Activated T-helper 2 cell treated with anti-CD3 and anti-CD28 coated beads, Interferon-gamma antibody, Interleukin-2, Interleukin-4, amounts not matched to agents 10 μg/mL and 5 μg/mL and 100 μg/mL, durations not matched to agents 14 hours and 24 hours and 36 hours (primary cell): ENCODE measurements around the gene CACNA2D1. TPM values are rescaled to one million over a fixed set of nuclear protein-coding genes. Genes with fewer than 3 reads are reported as not detected.

Source experiments
- DNase-seq: peaks from one replicate; pipeline ENCODE4 v3.0.0; 2021; ENCODE audit warnings: low spot score
- H3K27ac Mint-ChIP-seq: one replicate; pipeline ENCODE4 v1.8.0; 2021; ENCODE audit warnings: mixed read lengths
- H3K27me3 Mint-ChIP-seq: one replicate; pipeline ENCODE4 v1.8.0; 2021; ENCODE audit warnings: low read depth, mixed read lengths
- H3K36me3 Mint-ChIP-seq: one replicate; pipeline ENCODE4 v1.8.0; 2021; ENCODE audit warnings: low read depth, mixed read lengths
- H3K4me1 Mint-ChIP-seq: one replicate; pipeline ENCODE4 v1.8.0; 2021; ENCODE audit warnings: low read depth, mixed read lengths
- H3K4me3 Mint-ChIP-seq: one replicate; pipeline ENCODE4 v1.8.0; 2021; ENCODE audit warnings: low read depth, mild to moderate bottlenecking, moderate library complexity, mixed read lengths
- H3K9me3 Mint-ChIP-seq: one replicate; pipeline ENCODE4 v1.8.0; 2021; ENCODE audit warnings: mixed read lengths
- intact Hi-C: fragments of 100-400 bp; cut with micrococcal nuclease; formaldehyde crosslinking; loops from one replicate; pipeline ENCODE4 v1.15.1; 2023
- total RNA-seq: library from RNA; stranded (reverse); gene quantifications from 2 replicates; pipeline ENCODE4 v1.2.3, GENCODE V29; 2022

Gene CACNA2D1
- total RNA-seq, 1 donor from 2014 or later: not detected

DNA sequence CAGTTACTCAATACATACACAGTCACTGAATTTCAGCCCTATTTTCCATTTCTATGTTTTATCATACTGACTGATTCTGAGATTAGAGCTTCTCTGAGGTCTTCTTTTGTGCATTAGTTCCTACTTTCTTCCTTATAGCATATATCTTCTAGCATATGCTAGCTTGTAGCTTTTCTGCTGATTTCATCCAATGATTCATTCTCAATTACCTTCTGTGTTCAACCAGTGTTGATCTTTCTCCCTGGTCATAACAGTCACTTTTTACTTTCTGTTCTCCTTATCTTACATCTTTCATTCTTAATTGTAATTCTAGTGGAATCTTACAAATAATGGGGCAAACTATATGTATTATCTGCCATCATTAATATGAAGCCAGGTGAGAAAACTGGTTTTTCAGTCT lies 514.2 kb downstream of the CACNA2D1 start:
- H3K9me3 Mint-ChIP-seq: no peaks in the 10 kb centered on the region
- intact Hi-C loops: no loop called here
- no peak overlapping the region for H3K27ac Mint-ChIP-seq
- no peaks in the 10 kb centered on the region for H3K36me3 Mint-ChIP-seq
- H3K27me3 Mint-ChIP-seq: no peaks in the 10 kb centered on the region
- H3K4me3 Mint-ChIP-seq: no peak overlapping the region
- DNase-seq: no peak
- no peaks in the 10 kb centered on the region for H3K4me1 Mint-ChIP-seq

DNA sequence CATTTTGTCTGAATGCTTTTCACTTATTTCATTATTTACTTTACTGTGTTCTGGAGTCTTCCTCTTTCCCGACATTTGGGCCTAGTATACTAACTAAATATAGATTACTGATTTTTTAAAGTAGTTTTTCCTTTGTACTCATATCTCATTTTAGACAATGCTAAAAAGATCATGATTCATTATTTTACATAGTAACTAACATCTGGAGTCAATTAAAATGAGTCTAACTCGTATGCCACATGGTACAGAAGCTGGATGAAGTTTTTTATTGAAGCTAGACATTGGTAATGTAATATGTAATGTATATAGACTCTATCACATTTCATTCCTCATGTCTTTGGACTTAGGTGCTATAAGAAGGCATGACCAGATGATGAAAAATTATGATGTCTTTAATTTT lies 517.4 kb downstream of the CACNA2D1 start:
- intact Hi-C loops: no loop called here
- no peak overlapping the region for H3K27ac Mint-ChIP-seq
- H3K4me1 Mint-ChIP-seq: no peaks in the 10 kb centered on the region
- no peaks in the 10 kb centered on the region for H3K36me3 Mint-ChIP-seq
- no peak for DNase-seq
- H3K4me3 Mint-ChIP-seq: no peak overlapping the region
- H3K27me3 Mint-ChIP-seq: no peaks in the 10 kb centered on the region
- H3K9me3 Mint-ChIP-seq: peaks cover 3% of the 10 kb centered on the region

DNA sequence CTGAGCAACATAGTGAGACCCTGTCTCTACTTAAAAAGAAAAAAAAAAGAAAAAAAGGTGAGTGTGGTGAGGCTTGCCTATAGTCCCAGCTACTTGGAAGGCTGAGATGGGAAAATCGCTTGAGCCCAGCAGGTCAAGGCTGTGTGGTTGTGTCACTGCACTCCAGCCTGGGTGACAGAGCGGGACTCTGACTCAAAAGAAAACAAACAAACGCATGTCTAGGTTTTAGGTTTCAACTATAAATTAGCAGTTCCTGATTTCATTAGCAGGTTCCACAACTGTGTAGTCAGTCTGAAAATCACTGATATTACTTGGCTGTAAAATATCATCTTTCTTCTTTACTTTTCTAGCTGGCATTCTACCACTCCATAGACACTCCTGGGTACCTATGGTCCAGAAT lies 518.0 kb downstream of the CACNA2D1 start:
- Mint-ChIP-seq H3K27me3 (no peaks in the 10 kb centered on the region), H3K4me1 (no peaks in the 10 kb centered on the region), H3K27ac (no peak overlapping the region), H3K9me3 (peaks cover 3% of the 10 kb centered on the region), H3K36me3 (no peaks in the 10 kb centered on the region), H3K4me3 (no peak overlapping the region)
- no peak for DNase-seq
- intact Hi-C loops: no loop called here

DNA sequence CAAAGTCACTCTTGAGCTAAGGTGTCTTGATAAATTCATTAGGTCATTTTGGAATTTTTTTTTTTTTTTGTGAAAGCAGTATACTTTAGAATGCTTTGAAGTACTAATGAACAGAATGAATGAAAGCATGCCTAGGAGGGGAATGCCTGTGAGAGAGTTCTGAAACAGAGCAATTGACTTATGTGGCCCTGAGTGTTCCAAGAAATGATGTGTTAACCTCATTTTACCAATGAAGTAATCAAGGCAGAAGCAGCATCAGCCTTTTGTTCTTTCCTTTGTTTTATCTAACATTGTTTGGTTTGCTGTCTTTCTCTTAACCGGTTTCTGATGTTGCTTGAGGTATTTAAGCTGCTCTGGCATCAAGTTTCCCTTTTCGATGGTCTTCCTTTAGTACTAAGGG lies 519.1 kb downstream of the CACNA2D1 start:
- no peaks in the 10 kb centered on the region for H3K27me3 Mint-ChIP-seq
- H3K9me3 Mint-ChIP-seq: peaks cover 3% of the 10 kb centered on the region

DNA sequence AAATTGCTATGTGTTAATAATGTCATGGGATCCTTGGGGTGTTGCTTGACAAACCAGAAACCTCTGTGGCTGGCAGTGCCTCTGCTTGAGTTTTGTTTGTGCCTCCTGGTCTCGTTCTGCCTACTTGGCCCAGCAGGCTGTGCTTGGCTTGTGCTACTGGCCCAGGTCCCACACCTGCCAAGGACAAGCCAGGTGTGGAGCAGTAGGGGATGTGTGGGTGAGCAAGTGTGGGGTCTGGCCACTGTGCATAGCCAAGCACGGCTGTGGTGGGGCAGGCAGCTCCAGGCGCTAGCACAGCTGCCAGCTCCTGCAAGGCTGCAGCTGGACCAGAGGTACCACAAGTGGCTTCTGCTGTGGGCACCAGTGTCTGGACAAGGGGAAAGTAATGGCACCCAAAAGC lies 524.1 kb downstream of the CACNA2D1 start:
- H3K4me1 Mint-ChIP-seq: no peaks in the 10 kb centered on the region
- DNase-seq: no peak
- no peaks in the 10 kb centered on the region for H3K36me3 Mint-ChIP-seq
- peaks cover 23% of the 10 kb centered on the region for H3K9me3 Mint-ChIP-seq
- H3K27ac Mint-ChIP-seq: no peak overlapping the region
- no peaks in the 10 kb centered on the region for H3K27me3 Mint-ChIP-seq
- intact Hi-C loops: no loop called here
- H3K4me3 Mint-ChIP-seq: no peak overlapping the region

More for the DNA sequence above, 519.1 kb downstream of the CACNA2D1 start:
- H3K27ac Mint-ChIP-seq: no peak overlapping the region
- no peak overlapping the region for H3K4me3 Mint-ChIP-seq
- no peaks in the 10 kb centered on the region for H3K4me1 Mint-ChIP-seq
- H3K36me3 Mint-ChIP-seq: no peaks in the 10 kb centered on the region
- intact Hi-C loops: no loop called here
- DNase-seq: no peak

DNA sequence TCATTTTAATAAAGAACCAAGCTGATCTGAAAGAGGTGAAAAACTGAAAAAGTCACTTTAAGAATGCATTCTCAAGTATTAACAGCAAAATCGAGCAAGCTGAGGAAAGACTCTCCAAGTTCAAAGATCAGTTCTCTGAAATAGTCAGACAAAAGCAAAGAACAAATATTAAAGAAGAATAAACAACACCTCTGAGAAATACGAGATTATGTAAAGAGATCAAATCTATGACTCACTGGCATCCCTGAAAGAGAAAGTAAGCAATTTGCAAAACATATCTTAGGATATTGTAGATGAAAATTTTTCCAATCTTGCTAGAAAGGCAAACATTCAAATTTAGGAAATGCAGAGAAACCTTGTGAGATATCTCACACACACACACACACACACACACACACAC lies 535.4 kb downstream of the CACNA2D1 start:
- Mint-ChIP-seq H3K4me3 (no peak overlapping the region), H3K36me3 (no peaks in the 10 kb centered on the region), H3K27ac (no peak overlapping the region), H3K27me3 (no peaks in the 10 kb centered on the region), H3K9me3 (peaks cover 9% of the 10 kb centered on the region), H3K4me1 (no peaks in the 10 kb centered on the region)
- no peak for DNase-seq
- intact Hi-C loops: no loop called here

DNA sequence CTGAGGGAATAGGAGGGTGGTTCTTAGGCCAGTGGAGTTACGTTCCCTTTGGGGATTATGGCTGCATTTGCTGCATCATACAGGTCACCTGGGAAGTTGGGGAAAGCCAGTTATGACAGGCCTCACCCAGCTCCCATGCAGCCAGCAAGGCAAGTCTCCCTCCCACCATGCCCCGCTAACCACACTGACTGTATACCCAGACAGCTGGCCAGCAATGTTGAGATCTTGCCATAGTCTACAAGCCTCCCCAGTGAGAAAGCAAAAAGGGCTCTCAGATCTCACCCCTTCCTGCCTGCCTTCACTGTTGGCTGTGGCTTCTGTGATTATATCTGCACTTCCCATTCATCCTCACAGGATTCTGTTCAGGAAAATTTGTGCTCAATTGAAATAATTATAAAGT lies 540.5 kb downstream of the CACNA2D1 start:
- H3K4me1 Mint-ChIP-seq: no peaks in the 10 kb centered on the region
- no peak overlapping the region for H3K4me3 Mint-ChIP-seq
- no peak overlapping the region for H3K27ac Mint-ChIP-seq
- intact Hi-C loops: no loop called here
- no peak for DNase-seq
- H3K27me3 Mint-ChIP-seq: no peaks in the 10 kb centered on the region
- H3K9me3 Mint-ChIP-seq: peaks cover 22% of the 10 kb centered on the region
- no peaks in the 10 kb centered on the region for H3K36me3 Mint-ChIP-seq

DNA sequence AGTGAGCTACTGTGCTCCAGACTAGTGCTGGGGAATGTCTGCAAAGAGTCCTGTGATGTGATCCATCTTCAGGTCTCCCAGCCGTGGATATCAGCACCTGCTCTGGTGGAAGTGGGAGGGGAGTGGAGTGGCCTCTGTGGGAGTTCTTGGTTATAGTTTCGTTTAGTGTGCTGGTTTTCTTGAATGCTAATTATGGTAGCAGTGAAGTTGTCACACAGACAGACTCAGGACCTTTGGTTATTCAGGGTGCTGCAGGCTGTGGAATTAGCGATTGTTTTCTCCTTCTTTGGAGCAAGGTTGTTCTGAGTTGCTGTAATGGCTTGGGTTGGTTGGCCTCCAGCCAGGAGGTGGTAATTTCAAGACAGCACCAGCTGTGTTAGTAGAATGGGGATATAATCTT lies 541.0 kb downstream of the CACNA2D1 start:
- H3K27ac Mint-ChIP-seq: no peak overlapping the region
- intact Hi-C loops: no loop called here
- peaks cover 22% of the 10 kb centered on the region for H3K9me3 Mint-ChIP-seq
- no peak for DNase-seq
- H3K27me3 Mint-ChIP-seq: no peaks in the 10 kb centered on the region
- no peak overlapping the region for H3K4me3 Mint-ChIP-seq
- H3K36me3 Mint-ChIP-seq: no peaks in the 10 kb centered on the region
- no peaks in the 10 kb centered on the region for H3K4me1 Mint-ChIP-seq
